SK-N-MC (cell line): Measurements from ENCODE around the gene CAMSAP2.

Source experiments
- EZH2 ChIP-seq: fragments of 200-600 bp; sonication (generic); IDR thresholded peaks from one replicate; pipeline ENCODE4 v1.6.1; 2017; ENCODE audit warnings: antibody characterized with exemption
- FOXP2 ChIP-seq: optimal IDR thresholded peaks from 2 replicates; pipeline ENCODE3; 2011; ENCODE audit warnings: mild to moderate bottlenecking, moderate library complexity; ENCODE audit not compliant: insufficient read depth; ENCODE audit errors: extremely low read length, control extremely low read depth
- POLR2AphosphoS5 ChIP-seq: IDR thresholded peaks from 2 replicates; pipeline ENCODE4 v1.6.1; 2012; ENCODE audit warnings: mild to moderate bottlenecking, low read depth, low read length, borderline replicate concordance

DNA sequence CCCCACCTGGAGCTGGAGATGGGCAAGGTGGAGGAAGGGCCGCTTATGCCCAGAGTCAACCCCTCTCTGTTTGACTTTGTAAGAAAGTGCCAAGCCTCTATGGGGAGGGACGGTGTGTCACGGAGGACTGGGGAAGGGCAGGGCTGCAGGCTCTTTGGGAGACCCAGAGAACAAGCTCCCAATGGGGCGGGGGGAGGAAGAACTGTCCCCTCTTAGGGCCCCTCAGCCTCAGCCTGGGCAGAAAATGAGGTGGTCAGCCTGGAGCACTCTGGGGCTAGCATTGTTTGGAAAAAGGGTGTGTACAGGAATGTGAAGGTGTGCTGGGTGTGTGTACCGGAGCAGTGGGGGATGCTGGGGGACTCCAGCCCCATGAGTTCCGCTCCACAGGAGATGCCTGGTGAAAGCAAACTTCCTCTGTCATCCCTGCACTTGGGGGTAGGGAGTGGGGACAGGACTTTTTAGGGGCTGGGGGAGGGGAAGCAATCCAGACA is 154.8 kb downstream of the CAMSAP2 start:
- TF ChIP-seq EZH2: no peak
- no peak for TF ChIP-seq POLR2AphosphoS5
- TF ChIP-seq FOXP2: no peak
